Measurements from ENCODE around the gene SMAD3.

GRCh38 chr15:67110958-67111864, 45.8 kb downstream of the SMAD3 start:
- no peak for TF ChIP-seq CTCF (conservative IDR thresholded peaks at IDR 0.05 in 1 of 2, IDR thresholded peaks at IDR 0.05 in 1 of 2; ENCODE audit: extremely low read depth in 1 of 2, insufficient read depth in 1 of 2, low read depth in 1 of 2, low read length in 2 of 2)
- TF ChIP-seq EZH2 (IDR thresholded peaks at IDR 0.05; ENCODE audit: borderline replicate concordance, low read length): no peak
